ENCODE measurements around the gene PAIP2B.

GRCh38 chr2:71136174-71136573 lies 90.7 kb downstream of the PAIP2B start:
- TF ChIP-seq CTCF (conservative IDR thresholded peaks at IDR 0.05; ENCODE audit: low read depth, low read length) (no peak), EZH2phosphoT487 (IDR thresholded peaks at IDR 0.05; ENCODE audit: borderline replicate concordance, low read length) (no peak), EZH2 (IDR thresholded peaks at IDR 0.05; ENCODE audit: low read length, unreplicated experiment) (no peak)

Measured in PC-3 (cell line).